Stimulated activated CD4-positive, alpha-beta T cell treated with anti-CD3 and anti-CD28 coated beads, Interleukin-4, amount 100 ng/mL, for 1 hour (primary cell): ENCODE measurements around the gene GEN1.
A peak's percentile ranks its signal among the peaks of the same experiment; 100 is the strongest.

Experiments
- DNase-seq: peaks from one replicate; pipeline ENCODE4 v3.0.0-alpha.2; 2020

The GEN1 gene

GRCh38 chr2:17753803-17754663, at the start of gene GEN1, which contains the start of gene SMC6:
TSS of gene GEN1 (plus strand) at chr2:17754138. CDS start at chr2:17759944, 5,806 bp downstream.
TSS of gene SMC6 (minus strand) at chr2:17753810. CDS start at chr2:17745946, 7,864 bp downstream.
- DNase-seq = peak; percentile 90

GRCh38 chr2:17706845-17707244, 47.1 kb upstream of the GEN1 start:
- no peak for DNase-seq

GRCh38 chr2:17708501-17708900, 45.4 kb upstream of the GEN1 start:
- DNase-seq = no peak

GRCh38 chr2:17709897-17710296, 44.0 kb upstream of the GEN1 start:
- no peak for DNase-seq

- DNase-seq = no peak
Measured at GRCh38 chr2:17710547-17711248, 43.2 kb upstream of the GEN1 start.

- DNase-seq = no peak
Measured at GRCh38 chr2:17713291-17713690, 40.6 kb upstream of the GEN1 start.

- DNase-seq = no peak
Measured at GRCh38 chr2:17717666-17718065, 36.3 kb upstream of the GEN1 start.

GRCh38 chr2:17718689-17719088, 35.2 kb upstream of the GEN1 start:
- DNase-seq = no peak

GRCh38 chr2:17719562-17720371, 34.2 kb upstream of the GEN1 start:
- DNase-seq = no peak

GRCh38 chr2:17728210-17728609, 25.7 kb upstream of the GEN1 start:
- no peak for DNase-seq

GRCh38 chr2:17729880-17730279, 24.1 kb upstream of the GEN1 start:
- DNase-seq = no peak

- no peak for DNase-seq
Measured at GRCh38 chr2:17733599-17733998, 20.3 kb upstream of the GEN1 start.

- no peak for DNase-seq
Measured at GRCh38 chr2:17735864-17736263, 18.1 kb upstream of the GEN1 start.

- DNase-seq = no peak
Measured at GRCh38 chr2:17736989-17737388, 16.9 kb upstream of the GEN1 start.

- DNase-seq = no peak
Measured at GRCh38 chr2:17740203-17740602, 13.7 kb upstream of the GEN1 start.

- no peak for DNase-seq
Measured at GRCh38 chr2:17747684-17748452, 6.1 kb upstream of the GEN1 start.

GRCh38 chr2:17748745-17749144, 5.2 kb upstream of the GEN1 start:
- no peak for DNase-seq

GRCh38 chr2:17749753-17750438, 4.0 kb upstream of the GEN1 start:
- no peak for DNase-seq

- no peak for DNase-seq
Measured at GRCh38 chr2:17752246-17752645, 1.7 kb upstream of the GEN1 start.

- peak; percentile 43 for DNase-seq
Measured at GRCh38 chr2:17752892-17753802, 791 bp upstream of the GEN1 start.
